BJ (cell line): Measurements from ENCODE around the gene FMO5. TPM values are rescaled to one million over a fixed set of nuclear protein-coding genes. Genes with fewer than 3 reads are reported as not detected.
"Not testable (repeated sequence)": the region's sequence is repeated elsewhere in the genome, so short reads cannot be mapped to it uniquely, and the experiment has no call there.

Experiments
- CTCF ChIA-PET: fragments of 350-600 bp; formaldehyde crosslinking; extraction: SDS; loops from one replicate; lab custom pipeline; 2021; ENCODE audit warnings: antibody characterized with exemption, inconsistent platforms; lab: Yijun Ruan, JAX
- POLR2A ChIA-PET: fragments of 300-600 bp; sonication (Branson Sonifier 250); formaldehyde crosslinking; extraction: SDS; loops from one replicate; lab custom pipeline; 2021; ENCODE audit warnings: antibody characterized with exemption; lab: Charles Lee
- DNase-seq: peaks from one replicate; pipeline ENCODE4 v3.0.0-alpha.2; 2011; ENCODE audit warnings: low read depth
- H3K27me3 ChIP-seq: 2 replicates; pipeline ENCODE4 v1.6.0; 2011; ENCODE audit warnings: low read length; ENCODE audit not compliant: control insufficient read depth, insufficient read depth
- H3K36me3 ChIP-seq: 2 replicates; pipeline ENCODE4 v1.5.1; 2011; ENCODE audit warnings: low read length; ENCODE audit not compliant: control insufficient read depth, insufficient read depth
- H3K4me3 ChIP-seq: 2 replicates; pipeline ENCODE4 v1.5.1; 2011; ENCODE audit warnings: low read depth, mild to moderate bottlenecking, control low read depth, low read length
- polyA plus RNA-seq: library from polyadenylated mRNA; depleted of rRNA; stranded (reverse); fragments of >200 nt; gene quantifications from 2 replicates; pipeline ENCODE4 v1.2.3, GENCODE V29; 2011
- TF ChIP-seq, protein P1 (sequence below): IDR thresholded peaks from 2 replicates; pipeline ENCODE4 v1.5.1; 2011; ENCODE audit warnings: low read depth, mild to moderate bottlenecking, control low read depth, inconsistent platforms, low read length, moderate library complexity; ENCODE audit not compliant: insufficient read depth

Gene FMO5
- polyA plus RNA-seq, 1 experiment, result 0.39 TPM

DNA sequence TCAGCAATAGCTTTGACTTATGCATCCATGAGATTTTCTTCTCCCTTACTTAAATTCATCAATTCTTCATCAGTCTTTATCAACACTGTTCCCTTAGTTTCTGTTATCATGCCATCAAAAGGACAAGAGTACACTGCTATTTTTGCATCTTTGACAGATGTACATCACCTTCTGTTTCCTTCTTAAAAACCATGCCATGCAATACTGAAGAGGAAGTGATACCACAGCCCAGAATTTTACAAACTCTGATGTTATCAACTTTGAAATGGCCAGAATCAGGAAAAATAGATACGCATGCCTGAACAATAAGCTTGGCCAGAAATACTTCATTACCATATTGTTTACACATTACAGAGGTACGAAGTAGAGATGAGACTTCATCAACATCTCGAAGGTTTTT, 21.1 kb downstream of the FMO5 start:
- no peaks in the 10 kb centered on the region for H3K36me3 ChIP-seq
- POLR2A ChIA-PET, result no interaction called here
- TF ChIP-seq, protein P1, sequence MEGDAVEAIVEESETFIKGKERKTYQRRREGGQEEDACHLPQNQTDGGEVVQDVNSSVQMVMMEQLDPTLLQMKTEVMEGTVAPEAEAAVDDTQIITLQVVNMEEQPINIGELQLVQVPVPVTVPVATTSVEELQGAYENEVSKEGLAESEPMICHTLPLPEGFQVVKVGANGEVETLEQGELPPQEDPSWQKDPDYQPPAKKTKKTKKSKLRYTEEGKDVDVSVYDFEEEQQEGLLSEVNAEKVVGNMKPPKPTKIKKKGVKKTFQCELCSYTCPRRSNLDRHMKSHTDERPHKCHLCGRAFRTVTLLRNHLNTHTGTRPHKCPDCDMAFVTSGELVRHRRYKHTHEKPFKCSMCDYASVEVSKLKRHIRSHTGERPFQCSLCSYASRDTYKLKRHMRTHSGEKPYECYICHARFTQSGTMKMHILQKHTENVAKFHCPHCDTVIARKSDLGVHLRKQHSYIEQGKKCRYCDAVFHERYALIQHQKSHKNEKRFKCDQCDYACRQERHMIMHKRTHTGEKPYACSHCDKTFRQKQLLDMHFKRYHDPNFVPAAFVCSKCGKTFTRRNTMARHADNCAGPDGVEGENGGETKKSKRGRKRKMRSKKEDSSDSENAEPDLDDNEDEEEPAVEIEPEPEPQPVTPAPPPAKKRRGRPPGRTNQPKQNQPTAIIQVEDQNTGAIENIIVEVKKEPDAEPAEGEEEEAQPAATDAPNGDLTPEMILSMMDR, result no peak
- CTCF ChIA-PET, result no interaction called here
- DNase-seq, result no peak
- H3K4me3 ChIP-seq, result no peak overlapping the region
- H3K27me3 ChIP-seq, result no peaks in the 10 kb centered on the region

DNA sequence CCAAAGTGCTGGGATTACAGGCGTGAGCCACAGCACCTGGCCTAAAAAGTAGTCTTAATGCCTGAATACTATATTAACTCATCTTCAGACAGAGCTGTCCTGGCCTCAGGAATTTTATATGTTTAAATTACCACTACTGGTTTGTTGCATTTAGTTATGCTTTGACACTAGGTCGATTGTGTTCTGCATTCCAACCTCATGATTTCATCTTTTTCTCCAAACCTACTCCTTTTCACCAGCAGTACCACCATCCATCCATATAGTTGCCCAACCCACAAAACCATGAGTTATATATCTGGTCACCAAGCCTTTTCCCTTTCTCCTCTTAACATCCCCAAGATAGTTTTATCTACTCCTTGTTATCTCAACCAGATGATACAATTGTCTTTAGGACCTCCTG, 22.6 kb downstream of the FMO5 start:
- DNase-seq, result no peak
- TF ChIP-seq, protein P1, result no peak
- H3K27me3 ChIP-seq, result no peaks in the 10 kb centered on the region
- H3K4me3 ChIP-seq, result no peak overlapping the region
- no peaks in the 10 kb centered on the region for H3K36me3 ChIP-seq
- POLR2A ChIA-PET, result no interaction called here
- CTCF ChIA-PET, result no interaction called here

DNA sequence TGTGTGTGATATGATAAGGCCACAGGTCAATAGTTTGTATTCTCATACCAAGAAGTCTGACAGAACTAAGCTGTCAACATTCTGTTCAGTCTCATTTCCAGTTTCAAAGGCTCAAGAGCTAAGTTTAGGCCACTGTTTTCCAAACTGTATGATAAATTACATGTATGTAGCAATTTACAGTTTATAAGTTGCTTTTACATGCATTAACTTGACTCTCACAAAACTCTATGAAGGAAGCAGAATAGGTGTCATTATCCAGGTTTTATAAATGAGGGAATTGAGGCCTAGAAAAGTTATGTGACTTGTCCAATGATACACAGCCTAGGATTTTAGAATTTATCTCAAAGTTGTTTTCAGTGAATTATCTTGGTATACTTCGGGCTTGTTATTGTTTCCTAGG, 23.4 kb downstream of the FMO5 start:
- no peak for DNase-seq
- Histone ChIP-seq H3K27me3 (no peaks in the 10 kb centered on the region), H3K36me3 (no peaks in the 10 kb centered on the region), H3K4me3 (no peak overlapping the region)
- ChIA-PET POLR2A (no interaction called here), CTCF (no interaction called here)
- TF ChIP-seq, protein P1, result no peak

DNA sequence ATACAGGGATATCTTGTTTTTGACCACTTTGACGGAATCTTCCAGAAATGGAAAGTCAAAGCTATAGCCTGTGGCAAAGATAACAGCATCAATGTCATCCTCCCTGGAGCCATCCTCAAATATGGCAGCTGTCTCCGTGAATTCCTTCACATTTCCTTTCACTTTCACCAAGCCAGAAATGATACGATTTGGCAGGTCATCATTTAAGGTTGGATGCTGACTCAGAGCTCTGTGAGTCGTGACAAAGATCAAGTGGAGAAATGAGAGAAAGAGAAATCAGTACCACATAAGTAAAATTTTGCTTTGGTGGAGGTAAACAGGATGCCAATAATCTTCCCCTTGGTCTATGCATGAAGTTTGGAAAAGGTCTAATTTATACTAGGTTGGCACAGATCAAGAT, 23.9 kb downstream of the FMO5 start:
- Histone ChIP-seq H3K27me3 (no peaks in the 10 kb centered on the region), H3K4me3 (no peak overlapping the region), H3K36me3 (no peaks in the 10 kb centered on the region)
- TF ChIP-seq, protein P1, result no peak
- ChIA-PET POLR2A (interaction anchor here (0.5 kb wide), 1 partner anchor 41 kb away, joined by 3 read pairs; no protein-coding TSS in a partner anchor), CTCF (no interaction called here)
- no peak for DNase-seq

DNA sequence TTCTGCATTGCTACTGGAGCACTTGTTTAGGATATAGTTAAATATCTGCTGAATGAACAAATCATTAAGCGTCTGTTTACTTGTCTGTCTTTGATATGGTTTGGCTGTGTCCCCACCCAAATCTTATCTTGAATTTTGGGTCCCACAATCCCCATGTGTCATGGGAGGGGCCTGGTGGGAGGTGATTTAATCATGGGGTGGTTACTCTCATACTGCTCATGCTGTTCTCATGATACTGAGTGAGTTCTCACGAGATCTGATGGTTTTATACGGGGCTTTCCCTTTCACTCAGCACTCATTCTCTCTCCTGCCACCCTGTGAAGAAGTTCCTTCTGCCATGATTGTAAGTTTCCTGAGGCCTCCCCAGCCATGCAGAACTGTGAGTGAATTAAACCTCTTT, 27.8 kb downstream of the FMO5 start:
- DNase-seq, POLR2A ChIA-PET, H3K27me3 ChIP-seq, H3K36me3 ChIP-seq, H3K4me3 ChIP-seq: not testable (repeated sequence)
- CTCF ChIA-PET, result interaction anchor here (0.5 kb wide), 1 partner anchor 25 kb away, joined by 3 read pairs; the partner anchor contains the start of gene PRKAB2

DNA sequence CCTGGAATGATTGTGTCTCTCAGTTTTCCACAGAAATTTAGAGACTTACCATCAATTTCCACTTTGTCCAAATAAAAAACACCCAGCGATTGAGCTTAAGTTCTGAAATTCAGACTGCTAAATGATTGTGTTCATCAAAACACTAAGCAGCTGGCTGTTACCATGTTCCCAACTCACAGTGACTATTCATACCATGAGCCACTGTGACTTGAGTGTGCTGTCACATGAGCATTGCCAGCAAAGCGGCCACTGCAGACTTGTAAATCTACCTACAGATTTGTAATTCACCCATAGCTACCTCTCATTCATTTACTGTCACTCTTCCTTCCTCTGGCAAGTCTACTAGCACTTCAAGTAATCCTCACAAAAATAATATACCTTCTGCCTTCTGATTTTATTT, 35.6 kb downstream of the FMO5 start:
- Histone ChIP-seq H3K27me3 (no peaks in the 10 kb centered on the region), H3K36me3 (no peaks in the 10 kb centered on the region), H3K4me3 (no peak overlapping the region)
- DNase-seq, result no peak
- TF ChIP-seq, protein P1, result no peak
- ChIA-PET POLR2A (no interaction called here), CTCF (interaction anchor here (1.2 kb wide), 1 partner anchor 11 kb away, joined by 3 read pairs; no protein-coding TSS in a partner anchor)
